Activated effector memory CD4-positive, alpha-beta T cell treated with Interleukin-2 at 50 U/mL for 16 hours (primary cell): ENCODE measurements around the gene AFM.

Source experiments
- DNase-seq: peaks from one replicate; pipeline ENCODE4 v3.0.0-alpha.2; 2020

Gene AFM

GRCh38 chr4:73481358-73481757 is at the start of gene AFM:
Gene AFM (plus strand): TSS chr4:73481745. CDS start chr4:73481776, 31 bp downstream.
- DNase-seq: no peak

DNA sequence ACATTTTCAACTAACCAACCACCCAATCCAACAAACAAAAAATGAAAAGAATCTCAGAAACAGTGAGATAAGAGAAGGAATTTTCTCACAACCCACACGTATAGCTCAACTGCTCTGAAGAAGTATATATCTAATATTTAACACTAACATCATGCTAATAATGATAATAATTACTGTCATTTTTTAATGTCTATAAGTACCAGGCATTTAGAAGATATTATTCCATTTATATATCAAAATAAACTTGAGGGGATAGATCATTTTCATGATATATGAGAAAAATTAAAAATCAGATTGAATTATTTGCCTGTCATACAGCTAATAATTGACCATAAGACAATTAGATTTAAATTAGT is 49.8 kb upstream of the AFM start:
- no peak for DNase-seq

- no peak for DNase-seq
Observed at GRCh38 chr4:73432169-73433000, 49.2 kb upstream of the AFM start.

GRCh38 chr4:73433140-73433539 is 48.4 kb upstream of the AFM start:
- no peak for DNase-seq

- DNase-seq: no peak
Observed at GRCh38 chr4:73434311-73434710, 47.2 kb upstream of the AFM start.

DNA sequence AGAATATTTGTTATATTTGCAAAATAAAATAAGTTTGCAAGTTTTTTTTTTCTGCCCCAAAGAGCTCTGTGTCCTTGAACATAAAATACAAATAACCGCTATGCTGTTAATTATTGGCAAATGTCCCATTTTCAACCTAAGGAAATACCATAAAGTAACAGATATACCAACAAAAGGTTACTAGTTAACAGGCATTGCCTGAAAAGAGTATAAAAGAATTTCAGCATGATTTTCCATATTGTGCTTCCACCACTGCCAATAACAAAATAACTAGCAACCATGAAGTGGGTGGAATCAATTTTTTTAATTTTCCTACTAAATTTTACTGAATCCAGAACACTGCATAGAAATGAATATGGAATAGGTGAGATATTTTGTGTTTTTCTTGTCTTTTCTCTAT is 45.6 kb upstream of the AFM start, which contains the start of gene AFP:
Gene AFP (plus strand): TSS at position 238 of the 400 bp plus-strand sequence. CDS start 42 bp downstream, at position 280.
- DNase-seq: no peak

GRCh38 chr4:73436674-73437557 is 44.6 kb upstream of the AFM start:
- DNase-seq: no peak

GRCh38 chr4:73437558-73437956 is 44.0 kb upstream of the AFM start:
- DNase-seq: no peak

GRCh38 chr4:73438048-73438447 is 43.5 kb upstream of the AFM start:
- no peak for DNase-seq

- no peak for DNase-seq
Observed at GRCh38 chr4:73438582-73439215, 42.8 kb upstream of the AFM start.

DNA sequence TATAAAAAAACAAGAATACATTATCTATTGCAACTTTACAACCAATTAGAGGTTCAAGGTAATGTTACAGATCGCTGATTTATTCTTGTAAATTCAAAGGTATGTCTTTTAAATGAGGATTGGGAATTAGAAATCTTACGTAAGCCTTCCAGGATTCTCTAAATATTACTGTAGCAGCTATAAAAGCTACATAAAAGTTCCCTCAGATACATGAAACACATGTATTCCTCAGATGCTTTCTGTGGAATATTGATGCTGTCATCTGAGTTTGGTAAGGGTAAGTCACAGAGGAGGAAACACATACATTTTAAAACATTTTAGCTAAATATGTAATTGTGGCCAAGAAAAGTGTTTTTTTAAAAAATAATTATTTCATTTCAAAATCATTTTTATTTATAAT is 42.1 kb upstream of the AFM start:
- no peak for DNase-seq

GRCh38 chr4:73439991-73440390 is 41.6 kb upstream of the AFM start:
- DNase-seq: no peak

GRCh38 chr4:73440653-73441052 is 40.9 kb upstream of the AFM start:
- no peak for DNase-seq

- DNase-seq: no peak
Observed at GRCh38 chr4:73442275-73442674, 39.3 kb upstream of the AFM start.

DNA sequence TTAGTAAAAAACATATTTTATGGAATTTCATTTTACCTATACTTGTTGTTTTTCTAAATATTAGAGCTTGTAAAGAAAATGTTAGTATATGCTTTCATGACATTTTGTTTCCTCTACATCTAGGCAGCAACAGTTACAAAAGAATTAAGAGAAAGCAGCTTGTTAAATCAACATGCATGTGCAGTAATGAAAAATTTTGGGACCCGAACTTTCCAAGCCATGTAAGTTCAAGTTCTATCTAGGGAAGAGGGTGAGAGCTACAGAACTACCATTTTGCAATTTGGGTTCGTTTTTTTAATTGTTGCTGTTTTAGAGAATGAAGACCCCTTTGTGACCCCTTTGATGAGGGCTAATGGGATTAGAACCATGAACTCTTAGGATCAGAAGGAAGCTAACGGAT is 38.3 kb upstream of the AFM start:
- DNase-seq: no peak

GRCh38 chr4:73445383-73446335 is 35.9 kb upstream of the AFM start:
- DNase-seq: no peak

DNA sequence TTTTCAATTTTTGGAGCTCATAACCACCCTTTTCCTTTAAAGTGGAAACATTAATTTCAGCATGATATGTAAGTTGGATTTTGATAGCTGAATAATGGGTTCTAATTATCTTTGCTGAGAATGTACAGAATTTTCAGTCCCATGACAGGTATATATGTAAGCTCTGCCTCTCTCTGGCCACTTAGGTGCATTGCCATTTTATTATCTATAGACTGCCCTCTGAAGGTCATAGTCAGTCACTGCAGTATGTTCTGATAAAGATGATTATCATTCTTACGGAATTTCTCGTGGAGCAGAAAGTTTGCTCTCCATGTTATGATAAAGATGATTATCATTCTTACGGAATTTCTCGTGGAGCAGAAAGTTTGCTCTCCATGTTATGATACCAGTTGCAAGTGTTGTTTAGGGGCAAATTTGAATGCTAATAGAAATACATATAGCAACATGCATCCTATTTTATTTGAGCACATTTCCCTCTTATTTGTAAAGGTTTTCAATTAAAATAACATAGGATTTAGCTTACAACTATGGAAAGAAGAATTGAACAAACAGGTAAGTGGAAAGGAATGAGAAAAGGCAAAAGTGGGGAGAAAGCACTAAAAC is 35.1 kb upstream of the AFM start:
- DNase-seq: no peak

GRCh38 chr4:73447671-73448070 is 33.9 kb upstream of the AFM start:
- no peak for DNase-seq

DNA sequence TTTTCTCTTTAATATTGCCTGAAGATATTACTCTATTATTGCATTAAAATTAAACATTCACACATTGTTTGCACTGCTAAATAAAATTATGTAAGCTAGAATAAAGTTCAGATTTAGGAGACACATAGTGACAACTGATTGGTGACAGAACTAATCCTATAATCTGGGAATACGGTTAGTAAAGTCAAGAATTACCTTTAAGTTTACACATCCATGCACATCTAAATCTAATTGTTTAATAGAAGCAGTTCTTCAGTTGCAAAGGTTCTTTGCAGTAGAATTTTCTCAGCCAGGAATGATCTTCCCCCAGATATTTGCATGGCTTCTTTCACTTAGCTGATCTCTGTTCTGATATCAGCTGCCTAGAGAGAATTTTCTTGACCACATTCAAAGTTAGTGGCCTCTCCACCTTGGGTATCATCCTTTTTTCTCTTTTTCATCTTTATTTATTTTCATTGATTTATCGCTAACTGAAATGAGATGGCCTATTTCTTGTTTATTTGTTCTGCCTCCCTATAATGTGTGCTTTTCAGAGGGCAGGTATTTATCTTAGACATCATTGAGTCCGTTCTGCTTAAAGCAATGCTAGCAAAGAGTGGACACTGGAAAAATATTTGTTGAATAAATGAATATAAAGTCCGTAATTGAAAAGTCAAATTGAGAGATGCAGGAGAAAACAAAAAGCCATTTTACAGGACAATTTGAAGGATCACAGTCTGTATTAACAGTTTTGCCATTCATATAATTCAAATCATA is 32.9 kb upstream of the AFM start:
- no peak for DNase-seq

DNA sequence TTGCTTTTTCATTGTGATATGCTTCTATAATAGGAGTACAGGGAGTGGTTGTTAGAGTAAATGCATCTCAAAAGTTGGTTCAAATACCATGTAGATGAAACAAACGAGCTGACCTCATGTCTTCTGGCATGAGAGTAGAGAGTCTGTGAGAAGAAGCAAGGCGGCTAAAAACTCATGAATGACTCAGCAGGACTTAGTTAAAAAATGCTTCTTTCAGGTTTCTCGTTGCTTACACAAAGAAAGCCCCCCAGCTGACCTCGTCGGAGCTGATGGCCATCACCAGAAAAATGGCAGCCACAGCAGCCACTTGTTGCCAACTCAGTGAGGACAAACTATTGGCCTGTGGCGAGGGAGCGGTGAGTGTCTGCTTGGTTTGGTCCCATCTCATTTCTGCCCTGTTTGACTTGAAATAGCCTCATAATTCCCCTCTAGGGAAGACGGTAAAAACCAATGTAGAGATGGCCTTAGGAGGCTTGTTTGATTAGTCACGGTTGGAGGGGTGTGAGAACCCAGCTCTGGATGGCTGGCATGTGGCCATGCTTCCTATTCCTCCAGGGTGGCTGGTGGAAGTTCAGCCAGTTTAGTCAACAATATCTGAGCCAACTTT is 31.0 kb upstream of the AFM start:
- no peak for DNase-seq

DNA sequence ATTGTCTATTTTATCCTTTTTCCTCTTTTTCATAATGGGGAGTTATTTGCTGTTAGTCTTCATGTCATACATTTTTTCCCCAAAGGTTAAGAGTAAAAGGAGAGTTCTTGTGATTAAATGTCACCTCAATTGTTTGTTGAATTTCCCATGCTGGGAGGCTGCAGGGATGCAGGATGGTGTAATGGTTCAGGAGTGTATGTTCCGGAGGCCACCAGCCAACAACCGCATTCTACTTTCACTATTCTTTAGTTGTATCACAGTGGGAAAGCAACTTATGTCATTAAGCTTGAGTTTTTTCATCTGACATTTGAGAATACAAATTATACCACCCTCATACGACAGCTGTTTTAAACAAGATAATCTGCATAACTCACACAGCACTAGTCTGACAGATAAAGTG is 30.1 kb upstream of the AFM start:
- DNase-seq: no peak
